ENCODE measurements around the gene PCCA.
"Not testable (repeated sequence)": the region's sequence is repeated elsewhere in the genome, so short reads cannot be mapped to it uniquely, and the experiment has no call there.

The PCCA gene

GRCh38 chr13:100314132-100314910 is 225.4 kb downstream of the PCCA start:
- DNase-seq, result no peak

- no peak for DNase-seq
These were observed 226.6 kb downstream of the PCCA start for GRCh38 chr13:100315522-100315921.

- not testable (repeated sequence) for DNase-seq
These were observed 229.6 kb downstream of the PCCA start for GRCh38 chr13:100318473-100318872.

- DNase-seq, result no peak
These were observed 235.0 kb downstream of the PCCA start for GRCh38 chr13:100323937-100324336.

- no peak for DNase-seq
These were observed 241.8 kb downstream of the PCCA start for GRCh38 chr13:100330662-100331061.

- no peak for DNase-seq
These were observed 244.2 kb downstream of the PCCA start for GRCh38 chr13:100333141-100333540.

GRCh38 chr13:100334214-100334613 is 245.3 kb downstream of the PCCA start:
- no peak for DNase-seq

- DNase-seq, result no peak
These were observed 248.1 kb downstream of the PCCA start for GRCh38 chr13:100336795-100337516.

- DNase-seq, result no peak
These were observed 249.4 kb downstream of the PCCA start for GRCh38 chr13:100338275-100338674.

GRCh38 chr13:100339411-100339940 is 250.6 kb downstream of the PCCA start:
- no peak for DNase-seq

GRCh38 chr13:100340865-100341264 is 252.0 kb downstream of the PCCA start:
- no peak for DNase-seq

GRCh38 chr13:100341327-100341726 is 252.4 kb downstream of the PCCA start:
- no peak for DNase-seq

GRCh38 chr13:100344544-100344943 is 255.7 kb downstream of the PCCA start:
- no peak for DNase-seq

GRCh38 chr13:100347968-100348367 is 259.1 kb downstream of the PCCA start:
- no peak for DNase-seq

- no peak for DNase-seq
These were observed 260.7 kb downstream of the PCCA start for GRCh38 chr13:100349594-100349993.

GRCh38 chr13:100350601-100351000 is 261.7 kb downstream of the PCCA start:
- no peak for DNase-seq

GRCh38 chr13:100356426-100356825 is 267.5 kb downstream of the PCCA start:
- no peak for DNase-seq

GRCh38 chr13:100356889-100357288 is 268.0 kb downstream of the PCCA start:
- no peak for DNase-seq

- no peak for DNase-seq
These were observed 268.9 kb downstream of the PCCA start for GRCh38 chr13:100357764-100358163.

- no peak for DNase-seq
These were observed 272.6 kb downstream of the PCCA start for GRCh38 chr13:100361504-100361903.

GRCh38 chr13:100362371-100362770 is 273.5 kb downstream of the PCCA start:
- no peak for DNase-seq

- DNase-seq, result no peak
These were observed 273.9 kb downstream of the PCCA start for GRCh38 chr13:100362781-100363180.

GRCh38 chr13:100363285-100363711 is 274.4 kb downstream of the PCCA start:
- DNase-seq, result no peak

GRCh38 chr13:100363874-100364273 is 275.0 kb downstream of the PCCA start:
- DNase-seq, result no peak

Data from GDM1 (cell line).